WERI-Rb-1 (cell line): Measurements from ENCODE around the gene RBM43.
A peak's percentile ranks its signal among the peaks of the same experiment; 100 is the strongest.
"Not testable (repeated sequence)": the region's sequence is repeated elsewhere in the genome, so short reads cannot be mapped to it uniquely, and the experiment has no call there.

Experiments
- DNase-seq: peaks from one replicate; pipeline ENCODE4 v3.0.0-alpha.2; 2020
- H3K27ac ChIP-seq: fragments of 250-450 bp; sonication (Bioruptor Pico); 2 replicates; pipeline ENCODE4 v1.5.1; 2020; ENCODE audit warnings: mild to moderate bottlenecking, moderate library complexity
- H3K27me3 ChIP-seq: fragments of 250-450 bp; sonication (Bioruptor Pico); 2 replicates; pipeline ENCODE4 v1.5.1; 2021; ENCODE audit warnings: mild to moderate bottlenecking, low read depth, moderate library complexity; ENCODE audit not compliant: insufficient read depth, severe bottlenecking
- H3K36me3 ChIP-seq: fragments of 250-450 bp; sonication (Bioruptor Pico); 2 replicates; pipeline ENCODE4 v1.5.1; 2020; ENCODE audit warnings: mild to moderate bottlenecking, moderate library complexity
- H3K4me3 ChIP-seq: 2 replicates; pipeline ENCODE4 v1.5.1; 2011; ENCODE audit warnings: low read depth, mild to moderate bottlenecking, control low read depth, low read length
- H3K9me3 ChIP-seq: fragments of 250-450 bp; sonication (Bioruptor Pico); 2 replicates; pipeline ENCODE4 v1.5.1; 2021; ENCODE audit warnings: mild to moderate bottlenecking, moderate library complexity; ENCODE audit not compliant: severe bottlenecking
- CTCF ChIP-seq: IDR thresholded peaks from 2 replicates; pipeline ENCODE4 v1.5.1; 2011; ENCODE audit warnings: low read depth, mild to moderate bottlenecking, control low read depth, inconsistent platforms, low read length

The RBM43 gene

GRCh38 chr2:151240433-151240832, 21.2 kb downstream of the RBM43 start:
- no peak for TF ChIP-seq CTCF
- H3K27me3 ChIP-seq: no peaks in the 10 kb centered on the region
- DNase-seq: no peak
- H3K36me3 ChIP-seq: no peaks in the 10 kb centered on the region
- no peaks in the 10 kb centered on the region for H3K9me3 ChIP-seq
- H3K4me3 ChIP-seq: no peak overlapping the region
- no peak overlapping the region for H3K27ac ChIP-seq

- H3K27me3 ChIP-seq: no peaks in the 10 kb centered on the region
- no peak for TF ChIP-seq CTCF
- H3K9me3 ChIP-seq: no peaks in the 10 kb centered on the region
- H3K27ac ChIP-seq: no peak overlapping the region
- no peak overlapping the region for H3K4me3 ChIP-seq
- DNase-seq: no peak
- no peaks in the 10 kb centered on the region for H3K36me3 ChIP-seq
Measured at GRCh38 chr2:151239624-151240023, 22.0 kb downstream of the RBM43 start.

GRCh38 chr2:151238527-151239487, 22.9 kb downstream of the RBM43 start:
- Histone ChIP-seq H3K27ac (no peak overlapping the region), H3K4me3 (no peak overlapping the region), H3K27me3 (no peaks in the 10 kb centered on the region), H3K9me3 (no peaks in the 10 kb centered on the region), H3K36me3 (no peaks in the 10 kb centered on the region)
- peak; percentile 58 for TF ChIP-seq CTCF
- DNase-seq: peak; percentile 55

GRCh38 chr2:151237422-151238025, 24.1 kb downstream of the RBM43 start:
- no peak overlapping the region for H3K4me3 ChIP-seq
- no peaks in the 10 kb centered on the region for H3K27me3 ChIP-seq
- no peak for TF ChIP-seq CTCF
- no peak overlapping the region for H3K27ac ChIP-seq
- H3K9me3 ChIP-seq: no peaks in the 10 kb centered on the region
- no peak for DNase-seq
- H3K36me3 ChIP-seq: no peaks in the 10 kb centered on the region

- not testable (repeated sequence) for H3K27ac ChIP-seq, DNase-seq, H3K9me3 ChIP-seq, H3K27me3 ChIP-seq, H3K4me3 ChIP-seq, H3K36me3 ChIP-seq
Measured at GRCh38 chr2:151233760-151234159, 27.9 kb downstream of the RBM43 start.

- H3K4me3 ChIP-seq, H3K9me3 ChIP-seq, H3K36me3 ChIP-seq, H3K27me3 ChIP-seq, H3K27ac ChIP-seq, DNase-seq: not testable (repeated sequence)
Measured at GRCh38 chr2:151233288-151233687, 28.4 kb downstream of the RBM43 start.
